Esophagus muscularis mucosa (tissue), 4 donors: ENCODE data around the gene CLINT1. TPM values are rescaled to one million over a fixed set of nuclear protein-coding genes. Genes with fewer than 3 reads are reported as not detected.

Source experiments
- DNase-seq: peaks from one replicate; pipeline ENCODE4 v3.0.0-alpha.2; 2017; ENCODE audit errors: extremely low spot score
- H3K27ac ChIP-seq, 4 donors: fragments of 200-600 bp; sonication (generic); replicated peaks in 1 of 4; 1 replicate in 3 of 4; 2 replicates in 1 of 4; pipeline ENCODE4 v1.5.1; 2016 to 2019; ENCODE audit warnings: mild to moderate bottlenecking in 1 of 4
- H3K27me3 ChIP-seq, 4 donors: fragments of 200-600 bp; sonication (generic); one replicate each; pipeline versions ENCODE4 v1.5.1 to v1.6.0; 2016 to 2019
- H3K36me3 ChIP-seq, 4 donors: fragments of 200-600 bp; sonication (generic); one replicate each; pipeline ENCODE4 v1.5.1; 2016 to 2019
- H3K4me1 ChIP-seq, 4 donors: fragments of 200-600 bp; sonication (generic); one replicate each; pipeline ENCODE4 v1.5.1; 2016 to 2019
- H3K4me3 ChIP-seq, 4 donors: fragments of 200-600 bp; sonication (generic); 1 replicate in 2 of 4; 2 replicates in 2 of 4; pipeline ENCODE4 v1.5.1; 2016 to 2019; ENCODE audit warnings: mild to moderate bottlenecking in 4 of 4, moderate library complexity in 1 of 4
- H3K9me3 ChIP-seq, 4 donors: fragments of 200-600 bp; sonication (generic); 1 replicate in 3 of 4; 2 replicates in 1 of 4; pipeline ENCODE4 v1.5.1; 2016 to 2019
- CTCF ChIP-seq, 3 experiments: fragments of 200-600 bp in 2 of 3; fragments of 450-650 bp in 1 of 3; sonication (generic) in 2 of 3; IDR thresholded peaks; one replicate each; pipeline ENCODE4 v1.5.1; 2017 to 2019; ENCODE audit warnings: antibody characterized with exemption in 3 of 3, mild to moderate bottlenecking in 2 of 3, moderate library complexity in 1 of 3
- EP300 ChIP-seq: sonication (generic); formaldehyde crosslinking; IDR thresholded peaks from one replicate; pipeline ENCODE4 v1.6.1; 2017; ENCODE audit warnings: antibody characterized with exemption
- POLR2A ChIP-seq: fragments of 450-650 bp; IDR thresholded peaks from one replicate; pipeline ENCODE4 v1.6.1; 2017; ENCODE audit warnings: antibody characterized with exemption, moderate library complexity, mild to moderate bottlenecking, low read depth
- POLR2AphosphoS5 ChIP-seq, 2 donors: sonication (generic); formaldehyde crosslinking; IDR thresholded peaks; one replicate each; pipeline ENCODE4 v1.6.1; 2017; ENCODE audit warnings: antibody characterized with exemption in 2 of 2
- WGBS: methylation state at CpG from one replicate; pipeline ENCODE4 v1.1.5; 2018; 5-methylcytosine and 5-hydroxymethylcytosine counted together
- intact Hi-C: fragments of 100-400 bp; cut with DNase I; formaldehyde crosslinking; loops from one replicate; pipeline ENCODE4 v1.15.1; 2023
- total RNA-seq, 4 donors: library from RNA; depleted of rRNA; stranded (reverse); fragments of >200 nt; gene quantifications; one replicate each; pipeline versions ENCODE4 v1.1.0 to v1.2.1, GENCODE V29; 2016

CLINT1 gene
- total RNA-seq, 4 donors from 2014 or later = 84.3 to 118 (median 107) TPM

GRCh38 chr5:157828105-157828943 is 30.6 kb downstream of the CLINT1 start:
- H3K27ac ChIP-seq = peak overlapping the region; percentile 67 to 77 (median 74)

GRCh38 chr5:157827423-157827822 is 31.5 kb downstream of the CLINT1 start:
- TF ChIP-seq EP300 = no peak
- no peak for TF ChIP-seq POLR2AphosphoS5 (IDR thresholded peaks at IDR 0.05)
- no peak for TF ChIP-seq POLR2A
- intact Hi-C loops = no loop called here

More at GRCh38 chr5:157828105-157828943, 30.6 kb downstream of the CLINT1 start:
- WGBS = 34% methylated on average over 8 of the region's 8 CpGs
- no peak for TF ChIP-seq EP300
- no peak for TF ChIP-seq POLR2A
- TF ChIP-seq POLR2AphosphoS5 (IDR thresholded peaks at IDR 0.05) = peak in 1 of 2 donors; percentile 16
- no peak for TF ChIP-seq CTCF (IDR thresholded peaks at IDR 0.05)
- Histone ChIP-seq H3K27me3 (no peaks in the 10 kb centered on the region), H3K36me3 (no peaks in the 10 kb centered on the region), H3K4me3 (peak overlapping the region in 2 of 4 donors; percentile 1 to 17), H3K4me1 (peaks cover 28 to 64% (median 57%) of the 10 kb centered on the region in 4 donors), H3K9me3 (no peaks in the 10 kb centered on the region)
- no peak for DNase-seq
- intact Hi-C loops = no loop called here

GRCh38 chr5:157823655-157824054 is 35.3 kb downstream of the CLINT1 start:
- WGBS = over 99% methylated on average over 7 of the region's 8 CpGs
- DNase-seq = no peak
- intact Hi-C loops = no loop called here

More at GRCh38 chr5:157827423-157827822, 31.5 kb downstream of the CLINT1 start:
- Histone ChIP-seq H3K4me3 (no peak overlapping the region), H3K27me3 (no peaks in the 10 kb centered on the region), H3K27ac (peak overlapping the region; percentile 67 to 77 (median 74)), H3K36me3 (no peaks in the 10 kb centered on the region), H3K9me3 (no peaks in the 10 kb centered on the region), H3K4me1 (peaks cover 33 to 70% (median 63%) of the 10 kb centered on the region in 4 donors)
- 16% methylated on average over 3 of the region's 3 CpGs for WGBS
- no peak for DNase-seq

GRCh38 chr5:157821822-157822622 is 36.9 kb downstream of the CLINT1 start:
- intact Hi-C loops = no loop called here
- Histone ChIP-seq H3K27me3 (no peaks in the 10 kb centered on the region), H3K27ac (peak overlapping the region; percentile 37 to 56 (median 52)), H3K4me3 (no peak overlapping the region), H3K4me1 (peaks cover 38 to 84% (median 79%) of the 10 kb centered on the region in 4 donors), H3K36me3 (no peaks in the 10 kb centered on the region), H3K9me3 (no peaks in the 10 kb centered on the region)
- DNase-seq = no peak
- WGBS = 92% methylated on average over 7 of the region's 7 CpGs
- no peak for TF ChIP-seq POLR2AphosphoS5 (IDR thresholded peaks at IDR 0.05)
- TF ChIP-seq POLR2A = no peak
- no peak for TF ChIP-seq EP300

More at GRCh38 chr5:157823655-157824054, 35.3 kb downstream of the CLINT1 start:
- Histone ChIP-seq H3K9me3 (no peaks in the 10 kb centered on the region), H3K4me3 (no peak overlapping the region), H3K36me3 (no peaks in the 10 kb centered on the region), H3K27ac (peak overlapping the region in 1 of 4 donors; percentile 56), H3K27me3 (no peaks in the 10 kb centered on the region), H3K4me1 (peaks cover 50 to 94% (median 88%) of the 10 kb centered on the region in 4 donors)
- TF ChIP-seq POLR2AphosphoS5 (IDR thresholded peaks at IDR 0.05) (no peak), CTCF (IDR thresholded peaks at IDR 0.05) (no peak), EP300 (no peak), POLR2A (no peak)

GRCh38 chr5:157821405-157821804 is 37.5 kb downstream of the CLINT1 start:
- Histone ChIP-seq H3K27ac (peak overlapping the region in 3 of 4 donors; percentile 51 to 56 (median 53)), H3K9me3 (no peaks in the 10 kb centered on the region), H3K27me3 (no peaks in the 10 kb centered on the region), H3K4me1 (peaks cover 31 to 81% (median 77%) of the 10 kb centered on the region in 4 donors), H3K36me3 (no peaks in the 10 kb centered on the region), H3K4me3 (no peak overlapping the region)
- intact Hi-C loops = no loop called here
- 81% methylated on average over 1 of the region's 1 CpG for WGBS
- no peak for DNase-seq
- no peak for TF ChIP-seq CTCF (IDR thresholded peaks at IDR 0.05)
- no peak for TF ChIP-seq EP300
- TF ChIP-seq POLR2AphosphoS5 (IDR thresholded peaks at IDR 0.05) = no peak
- TF ChIP-seq POLR2A = no peak
